H1 (cell line): ENCODE measurements around the gene MAN2C1. TPM values are rescaled to one million over a fixed set of nuclear protein-coding genes. Genes with fewer than 3 reads are reported as not detected.

Experiments used
- CHD1 ChIP-seq: IDR thresholded peaks from 2 replicates; pipeline ENCODE4 v1.6.1; 2012; ENCODE audit warnings: low read depth, low read length, improper control_type of control experiment
- SIX5 ChIP-seq: IDR thresholded peaks from 2 replicates; pipeline ENCODE4 v1.6.1; 2011; ENCODE audit warnings: mild to moderate bottlenecking, low read depth, low read length
- SRF ChIP-seq: IDR thresholded peaks from 2 replicates; pipeline ENCODE4 v1.6.1; 2011; ENCODE audit warnings: mild to moderate bottlenecking, low read depth, low read length, moderate library complexity
- polyA plus RNA-seq, 7 experiments: library from polyadenylated mRNA; depleted of rRNA in 3 of 7; stranded (reverse) in 5 of 7; unstranded in 2 of 7; fragments of >200 nt in 5 of 7; fragments of 200-250 nt in 2 of 7; gene quantifications; 1 replicate in 5 of 7; 2 replicates in 1 of 7; 4 replicates in 1 of 7; pipeline versions ENCODE4 v1.2.1 to v1.2.3, GENCODE V29; 2011 to 2013; ENCODE audit warnings: missing spikeins in 2 of 7, mixed read lengths in 2 of 7
- total RNA-seq: library from RNA; stranded (reverse); fragmentation: NEBNext Ultra II Directional; extraction: Animal tissue kit (Norgen Biotek cat#: 25700); gene quantifications from 2 replicates; pipeline ENCODE4 v1.2.1, GENCODE V29; 2021
- TF ChIP-seq, protein P1 (sequence below): IDR thresholded peaks from 2 replicates; pipeline ENCODE4 v1.6.1; 2012; ENCODE audit warnings: inconsistent platforms
- TF ChIP-seq, protein P2 (sequence below): fragments of 300-600 bp; sonication (generic); IDR thresholded peaks from 2 replicates; pipeline ENCODE4 v1.7.1; 2012; ENCODE audit warnings: low read length, moderate library complexity, mild to moderate bottlenecking, inconsistent platforms; ENCODE audit not compliant: insufficient replicate concordance

MAN2C1 gene
- total and polyA plus RNA-seq, 2 of the 8 experiments (the other 6 are each of a cell fraction or from before 2014, with no cell fraction given): 56.3 to 88.9 TPM

DNA sequence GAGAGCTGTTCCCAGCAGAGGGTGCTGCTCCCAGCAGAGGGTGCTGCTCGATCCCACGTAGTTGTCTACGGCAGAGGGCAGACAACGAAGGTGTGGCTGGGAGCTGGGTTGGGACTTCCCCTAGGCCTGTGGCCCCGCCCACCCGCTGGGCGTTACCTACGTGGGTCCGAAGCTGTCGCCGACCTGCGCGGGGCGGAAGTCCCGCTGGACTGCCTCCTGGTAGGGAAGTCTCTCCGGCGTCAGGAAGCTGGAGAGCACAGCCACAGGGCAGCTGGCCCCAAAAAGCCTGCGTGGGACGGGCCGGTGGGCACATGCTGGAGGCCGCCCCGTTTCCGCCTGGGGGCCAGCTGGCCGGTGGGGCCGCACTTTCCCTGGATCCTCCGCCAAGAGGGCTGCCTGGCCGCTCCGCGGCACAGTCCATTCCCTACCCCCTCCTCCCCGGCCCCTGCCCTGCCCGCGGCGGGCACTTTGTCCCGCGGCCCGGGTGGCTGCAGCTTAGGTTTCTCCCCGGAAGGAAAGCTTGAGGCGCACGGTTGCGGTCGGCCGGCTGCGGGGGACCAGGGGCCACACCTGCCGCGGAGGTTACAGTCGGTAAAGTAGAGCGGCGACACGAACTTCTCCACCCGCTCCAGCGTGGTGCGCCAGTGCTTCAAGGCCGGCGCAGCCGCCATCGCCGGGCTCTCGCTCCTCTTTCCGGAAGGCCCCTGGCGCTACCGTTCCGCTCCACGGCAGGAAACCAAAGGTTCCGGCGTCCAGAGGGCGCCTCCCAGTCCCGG, at the start of gene MAN2C1 (continued):
- TF ChIP-seq, protein P1, sequence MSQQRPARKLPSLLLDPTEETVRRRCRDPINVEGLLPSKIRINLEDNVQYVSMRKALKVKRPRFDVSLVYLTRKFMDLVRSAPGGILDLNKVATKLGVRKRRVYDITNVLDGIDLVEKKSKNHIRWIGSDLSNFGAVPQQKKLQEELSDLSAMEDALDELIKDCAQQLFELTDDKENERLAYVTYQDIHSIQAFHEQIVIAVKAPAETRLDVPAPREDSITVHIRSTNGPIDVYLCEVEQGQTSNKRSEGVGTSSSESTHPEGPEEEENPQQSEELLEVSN: peak; percentile 45; the same call in 1 of the 2 replicates
- TF ChIP-seq SRF: peak; percentile 51; the same call in 1 of the 2 replicates
- TF ChIP-seq SIX5: peak; percentile 23; the same call in 1 of the 2 replicates
- TF ChIP-seq, protein P2, sequence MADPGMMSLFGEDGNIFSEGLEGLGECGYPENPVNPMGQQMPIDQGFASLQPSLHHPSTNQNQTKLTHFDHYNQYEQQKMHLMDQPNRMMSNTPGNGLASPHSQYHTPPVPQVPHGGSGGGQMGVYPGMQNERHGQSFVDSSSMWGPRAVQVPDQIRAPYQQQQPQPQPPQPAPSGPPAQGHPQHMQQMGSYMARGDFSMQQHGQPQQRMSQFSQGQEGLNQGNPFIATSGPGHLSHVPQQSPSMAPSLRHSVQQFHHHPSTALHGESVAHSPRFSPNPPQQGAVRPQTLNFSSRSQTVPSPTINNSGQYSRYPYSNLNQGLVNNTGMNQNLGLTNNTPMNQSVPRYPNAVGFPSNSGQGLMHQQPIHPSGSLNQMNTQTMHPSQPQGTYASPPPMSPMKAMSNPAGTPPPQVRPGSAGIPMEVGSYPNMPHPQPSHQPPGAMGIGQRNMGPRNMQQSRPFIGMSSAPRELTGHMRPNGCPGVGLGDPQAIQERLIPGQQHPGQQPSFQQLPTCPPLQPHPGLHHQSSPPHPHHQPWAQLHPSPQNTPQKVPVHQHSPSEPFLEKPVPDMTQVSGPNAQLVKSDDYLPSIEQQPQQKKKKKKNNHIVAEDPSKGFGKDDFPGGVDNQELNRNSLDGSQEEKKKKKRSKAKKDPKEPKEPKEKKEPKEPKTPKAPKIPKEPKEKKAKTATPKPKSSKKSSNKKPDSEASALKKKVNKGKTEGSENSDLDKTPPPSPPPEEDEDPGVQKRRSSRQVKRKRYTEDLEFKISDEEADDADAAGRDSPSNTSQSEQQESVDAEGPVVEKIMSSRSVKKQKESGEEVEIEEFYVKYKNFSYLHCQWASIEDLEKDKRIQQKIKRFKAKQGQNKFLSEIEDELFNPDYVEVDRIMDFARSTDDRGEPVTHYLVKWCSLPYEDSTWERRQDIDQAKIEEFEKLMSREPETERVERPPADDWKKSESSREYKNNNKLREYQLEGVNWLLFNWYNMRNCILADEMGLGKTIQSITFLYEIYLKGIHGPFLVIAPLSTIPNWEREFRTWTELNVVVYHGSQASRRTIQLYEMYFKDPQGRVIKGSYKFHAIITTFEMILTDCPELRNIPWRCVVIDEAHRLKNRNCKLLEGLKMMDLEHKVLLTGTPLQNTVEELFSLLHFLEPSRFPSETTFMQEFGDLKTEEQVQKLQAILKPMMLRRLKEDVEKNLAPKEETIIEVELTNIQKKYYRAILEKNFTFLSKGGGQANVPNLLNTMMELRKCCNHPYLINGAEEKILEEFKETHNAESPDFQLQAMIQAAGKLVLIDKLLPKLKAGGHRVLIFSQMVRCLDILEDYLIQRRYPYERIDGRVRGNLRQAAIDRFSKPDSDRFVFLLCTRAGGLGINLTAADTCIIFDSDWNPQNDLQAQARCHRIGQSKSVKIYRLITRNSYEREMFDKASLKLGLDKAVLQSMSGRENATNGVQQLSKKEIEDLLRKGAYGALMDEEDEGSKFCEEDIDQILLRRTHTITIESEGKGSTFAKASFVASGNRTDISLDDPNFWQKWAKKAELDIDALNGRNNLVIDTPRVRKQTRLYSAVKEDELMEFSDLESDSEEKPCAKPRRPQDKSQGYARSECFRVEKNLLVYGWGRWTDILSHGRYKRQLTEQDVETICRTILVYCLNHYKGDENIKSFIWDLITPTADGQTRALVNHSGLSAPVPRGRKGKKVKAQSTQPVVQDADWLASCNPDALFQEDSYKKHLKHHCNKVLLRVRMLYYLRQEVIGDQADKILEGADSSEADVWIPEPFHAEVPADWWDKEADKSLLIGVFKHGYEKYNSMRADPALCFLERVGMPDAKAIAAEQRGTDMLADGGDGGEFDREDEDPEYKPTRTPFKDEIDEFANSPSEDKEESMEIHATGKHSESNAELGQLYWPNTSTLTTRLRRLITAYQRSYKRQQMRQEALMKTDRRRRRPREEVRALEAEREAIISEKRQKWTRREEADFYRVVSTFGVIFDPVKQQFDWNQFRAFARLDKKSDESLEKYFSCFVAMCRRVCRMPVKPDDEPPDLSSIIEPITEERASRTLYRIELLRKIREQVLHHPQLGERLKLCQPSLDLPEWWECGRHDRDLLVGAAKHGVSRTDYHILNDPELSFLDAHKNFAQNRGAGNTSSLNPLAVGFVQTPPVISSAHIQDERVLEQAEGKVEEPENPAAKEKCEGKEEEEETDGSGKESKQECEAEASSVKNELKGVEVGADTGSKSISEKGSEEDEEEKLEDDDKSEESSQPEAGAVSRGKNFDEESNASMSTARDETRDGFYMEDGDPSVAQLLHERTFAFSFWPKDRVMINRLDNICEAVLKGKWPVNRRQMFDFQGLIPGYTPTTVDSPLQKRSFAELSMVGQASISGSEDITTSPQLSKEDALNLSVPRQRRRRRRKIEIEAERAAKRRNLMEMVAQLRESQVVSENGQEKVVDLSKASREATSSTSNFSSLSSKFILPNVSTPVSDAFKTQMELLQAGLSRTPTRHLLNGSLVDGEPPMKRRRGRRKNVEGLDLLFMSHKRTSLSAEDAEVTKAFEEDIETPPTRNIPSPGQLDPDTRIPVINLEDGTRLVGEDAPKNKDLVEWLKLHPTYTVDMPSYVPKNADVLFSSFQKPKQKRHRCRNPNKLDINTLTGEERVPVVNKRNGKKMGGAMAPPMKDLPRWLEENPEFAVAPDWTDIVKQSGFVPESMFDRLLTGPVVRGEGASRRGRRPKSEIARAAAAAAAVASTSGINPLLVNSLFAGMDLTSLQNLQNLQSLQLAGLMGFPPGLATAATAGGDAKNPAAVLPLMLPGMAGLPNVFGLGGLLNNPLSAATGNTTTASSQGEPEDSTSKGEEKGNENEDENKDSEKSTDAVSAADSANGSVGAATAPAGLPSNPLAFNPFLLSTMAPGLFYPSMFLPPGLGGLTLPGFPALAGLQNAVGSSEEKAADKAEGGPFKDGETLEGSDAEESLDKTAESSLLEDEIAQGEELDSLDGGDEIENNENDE: no peak
- no peak for TF ChIP-seq CHD1
- TF ChIP-seq, all 59 proteins: peak for 30
